ENCODE measurements around the gene EIF4EBP2. TPM values are rescaled to one million over a fixed set of nuclear protein-coding genes. Genes with fewer than 3 reads are reported as not detected.
A peak's percentile ranks its signal among the peaks of the same experiment; 100 is the strongest.

The EIF4EBP2 gene
- total RNA-seq, 1 experiment from 2014 or later: 26.1 TPM

- DNase-seq (ENCODE audit: low read depth): peak; percentile 9
Measured at GRCh38 chr10:70432101-70432500, 28.2 kb downstream of the EIF4EBP2 start.

- no peak for DNase-seq (ENCODE audit: low read depth)
Measured at GRCh38 chr10:70432561-70433263, 28.8 kb downstream of the EIF4EBP2 start.

DNA sequence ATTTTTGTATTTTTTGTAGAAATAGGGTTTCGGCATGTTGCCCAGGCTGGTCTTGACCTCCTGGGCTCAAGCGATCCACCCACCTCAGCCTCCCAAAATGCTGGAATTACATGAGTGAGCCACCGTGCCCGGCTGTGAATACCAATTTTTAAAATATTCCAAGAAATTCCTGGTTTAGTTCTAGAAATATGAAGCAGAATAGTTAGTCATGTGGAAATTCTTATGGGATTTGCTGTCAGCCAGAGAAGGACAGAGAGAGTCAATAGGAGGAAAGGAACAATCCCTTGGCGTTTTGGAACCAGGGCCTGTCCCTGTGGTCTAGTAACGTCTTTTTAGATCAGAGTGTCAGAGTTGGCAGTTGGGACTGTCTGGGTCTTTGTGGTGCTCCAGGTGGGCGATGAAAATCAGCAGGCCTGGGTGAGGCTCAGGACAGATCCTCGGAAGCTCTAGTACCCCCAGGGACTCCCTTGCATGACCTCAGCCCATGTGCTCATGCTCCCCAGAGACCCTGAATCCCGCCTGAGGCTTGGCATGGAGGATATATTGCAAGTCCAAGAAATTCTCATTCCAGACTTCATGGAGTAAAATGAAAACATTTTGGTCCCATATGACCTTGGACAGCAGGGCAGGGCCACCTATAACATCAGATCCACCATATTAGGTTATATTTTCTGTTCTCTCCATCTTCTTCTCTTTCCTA lies 29.8 kb downstream of the EIF4EBP2 start:
- DNase-seq (ENCODE audit: low read depth): no peak

DNA sequence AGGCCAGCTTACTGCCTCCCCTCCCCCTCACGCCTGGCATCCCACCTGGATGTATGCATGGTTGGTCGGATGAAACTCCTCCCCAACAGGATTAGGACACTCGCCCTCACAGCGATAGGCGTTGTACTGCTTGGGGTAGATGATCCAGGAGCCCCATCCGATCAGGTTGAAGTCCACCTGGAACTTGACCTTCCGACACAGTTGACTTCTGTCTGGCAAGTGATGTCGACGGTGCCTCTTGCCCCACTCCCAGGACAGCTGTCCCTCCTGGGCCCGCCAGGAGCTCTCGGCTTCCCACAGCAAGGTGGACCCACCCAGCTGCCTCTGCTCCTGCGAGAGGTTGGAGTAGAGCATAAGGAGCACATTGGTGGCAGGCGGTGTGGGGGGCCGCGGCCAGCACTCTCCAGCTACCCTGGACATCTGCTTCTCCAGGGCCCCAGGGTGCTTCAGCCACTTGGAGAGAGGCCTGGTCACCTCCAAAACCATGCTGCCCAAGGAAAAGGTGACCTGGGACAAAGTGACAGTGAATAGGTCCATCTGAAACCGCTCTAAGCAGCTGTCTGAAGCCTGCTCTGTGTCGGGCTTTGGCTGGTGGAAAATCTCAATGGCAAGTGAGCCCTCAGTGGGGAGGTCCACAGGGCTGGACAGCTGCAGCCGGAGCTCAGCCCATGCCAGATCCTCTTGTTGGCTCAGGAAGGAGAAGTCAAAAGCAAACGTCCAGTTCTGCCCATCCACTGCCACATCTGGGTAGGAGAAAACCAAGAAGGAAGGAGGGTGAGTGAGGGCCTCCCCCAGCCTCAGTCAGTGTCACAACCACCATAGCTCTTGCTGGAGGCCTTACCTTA lies 31.5 kb downstream of the EIF4EBP2 start:
- no peak for DNase-seq (ENCODE audit: low read depth)

DNA sequence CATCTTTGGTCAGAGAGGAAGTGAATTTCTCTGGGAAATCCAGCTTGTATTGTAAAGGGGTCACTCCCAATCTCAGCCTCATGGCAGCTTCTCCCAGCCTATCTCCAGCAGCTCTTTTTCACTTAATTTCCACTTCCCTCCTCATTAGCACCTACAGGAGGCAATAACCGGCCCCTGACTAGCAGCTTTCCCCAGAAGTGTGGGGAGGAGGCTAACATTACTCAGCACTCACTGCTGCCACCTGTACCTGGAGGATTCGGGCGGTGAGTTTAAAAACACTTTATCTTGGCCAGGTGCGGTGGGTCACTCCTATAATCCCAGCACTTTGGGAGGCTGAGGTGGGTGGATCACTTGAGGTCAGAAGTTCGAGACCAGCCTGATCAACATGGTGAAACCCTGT lies 33.8 kb downstream of the EIF4EBP2 start:
- no peak for DNase-seq (ENCODE audit: low read depth)

- DNase-seq (ENCODE audit: low read depth): no peak
Measured at GRCh38 chr10:70440296-70441160, 36.6 kb downstream of the EIF4EBP2 start.

- no peak for DNase-seq (ENCODE audit: low read depth)
Measured at GRCh38 chr10:70441161-70441894, 37.4 kb downstream of the EIF4EBP2 start, which contains the start of gene NODAL. TSS of gene NODAL (minus strand) at chr10:70441681. CDS start at chr10:70441667, 14 bp downstream.

- DNase-seq (ENCODE audit: low read depth): no peak
Measured at GRCh38 chr10:70441895-70442309, 38.0 kb downstream of the EIF4EBP2 start.

GRCh38 chr10:70442332-70442988 lies 38.5 kb downstream of the EIF4EBP2 start:
- DNase-seq (ENCODE audit: low read depth): no peak

GRCh38 chr10:70444744-70445143 lies 40.8 kb downstream of the EIF4EBP2 start:
- DNase-seq (ENCODE audit: low read depth): no peak

DNA sequence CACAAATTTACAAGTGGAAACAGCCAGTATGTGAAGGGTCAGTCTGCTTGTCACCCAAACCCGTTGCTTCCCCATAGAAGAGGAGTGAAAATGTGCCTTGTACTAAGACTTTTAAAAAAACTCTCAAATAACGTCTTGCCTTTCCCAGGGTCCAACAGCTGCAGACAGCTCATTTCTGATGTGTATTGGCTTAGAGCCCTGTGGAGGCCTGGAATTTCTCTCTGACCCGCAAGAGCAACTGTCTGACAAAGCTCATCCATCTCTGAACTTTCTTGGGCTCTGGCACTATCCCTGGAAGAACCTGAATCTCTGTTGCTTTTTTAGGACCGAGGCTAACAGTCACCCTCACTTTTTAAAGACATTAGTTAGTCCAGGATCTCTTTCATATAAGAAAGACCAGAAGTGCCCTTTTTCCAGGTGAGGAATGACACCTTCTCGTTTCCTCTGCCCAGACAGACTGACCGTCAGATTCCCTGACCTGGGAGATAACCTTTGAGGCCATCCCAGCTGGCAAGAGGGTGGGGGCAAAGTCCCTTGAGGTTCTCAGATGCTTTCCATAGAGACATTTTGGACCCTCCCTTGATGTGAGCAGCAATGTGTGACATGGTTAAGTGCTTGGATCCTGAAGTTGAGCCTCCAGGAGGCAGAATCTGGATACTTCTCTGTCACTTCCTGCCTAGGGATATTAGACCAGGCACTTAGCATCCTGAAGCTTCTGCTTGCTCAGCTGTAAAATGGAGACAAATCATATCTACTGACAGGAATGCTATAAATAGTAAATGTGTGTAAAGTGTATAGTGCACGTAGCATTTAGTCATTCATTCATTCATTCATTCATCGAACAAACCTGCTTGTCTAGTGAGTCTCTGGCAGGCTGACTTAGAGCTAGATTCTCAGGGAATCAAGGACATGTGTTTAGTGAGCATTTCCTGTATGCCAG lies 42.0 kb downstream of the EIF4EBP2 start:
- no peak for DNase-seq (ENCODE audit: low read depth)

DNA sequence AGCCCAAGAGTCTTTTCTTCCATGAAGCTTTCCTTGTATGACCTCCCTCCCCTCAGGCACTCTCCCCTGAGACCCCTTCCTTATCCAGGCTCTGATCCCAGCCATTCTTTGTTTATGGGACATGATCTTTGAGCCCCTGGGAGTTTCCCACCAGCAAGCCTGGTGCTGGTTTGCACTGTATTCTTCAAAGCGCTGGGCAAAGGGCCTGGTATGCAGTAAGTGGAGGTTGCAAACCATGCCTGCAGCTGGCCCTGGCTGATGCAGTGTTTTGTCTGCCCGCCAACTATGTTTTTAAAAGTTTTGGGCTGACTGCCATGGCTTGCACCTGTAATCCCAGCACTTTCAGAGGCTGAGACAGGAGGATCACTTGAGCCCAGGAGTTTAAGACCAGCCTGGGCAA lies 44.3 kb downstream of the EIF4EBP2 start:
- no peak for DNase-seq (ENCODE audit: low read depth)

DNA sequence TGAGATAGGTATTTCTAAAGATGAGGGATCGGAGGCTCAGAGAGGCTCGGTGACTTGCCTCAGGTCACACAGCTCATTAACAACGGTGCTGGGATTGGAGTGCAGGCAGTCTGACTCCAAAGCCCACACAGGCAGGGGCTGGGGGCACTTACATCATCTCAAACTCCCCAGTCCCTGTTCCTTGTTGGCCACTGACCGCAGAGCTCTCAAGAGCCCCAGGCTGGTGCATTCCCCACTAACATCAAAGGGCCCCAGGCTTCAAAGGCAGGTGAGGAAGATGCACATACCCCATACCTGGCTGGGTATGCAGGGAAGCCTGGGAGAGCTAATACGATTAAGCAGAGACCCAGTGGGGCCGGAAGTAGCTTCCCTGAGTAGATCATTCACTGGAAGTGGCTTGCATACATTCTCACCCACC lies 51.3 kb downstream of the EIF4EBP2 start:
- no peak for DNase-seq (ENCODE audit: low read depth)

DNA sequence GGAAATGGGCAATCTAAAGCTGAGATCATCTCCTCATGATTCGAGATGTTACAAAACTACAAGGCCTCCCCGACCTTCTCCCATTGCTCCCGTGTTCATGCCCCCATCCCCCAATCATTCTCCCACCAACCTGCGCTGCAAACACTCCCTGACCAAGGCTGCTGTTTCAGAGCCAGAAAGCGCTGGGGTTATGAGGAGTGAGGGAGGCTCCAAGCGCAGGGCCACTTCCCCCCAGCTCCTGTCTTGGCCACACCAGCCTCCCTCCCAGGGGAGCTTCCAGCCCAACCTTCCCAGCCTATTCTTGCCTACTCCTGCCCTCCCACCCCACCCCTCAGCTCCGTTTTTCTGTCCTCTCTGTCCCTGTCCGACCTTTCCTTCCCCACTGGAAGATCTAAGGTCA lies 52.2 kb downstream of the EIF4EBP2 start:
- no peak for DNase-seq (ENCODE audit: low read depth)

DNA sequence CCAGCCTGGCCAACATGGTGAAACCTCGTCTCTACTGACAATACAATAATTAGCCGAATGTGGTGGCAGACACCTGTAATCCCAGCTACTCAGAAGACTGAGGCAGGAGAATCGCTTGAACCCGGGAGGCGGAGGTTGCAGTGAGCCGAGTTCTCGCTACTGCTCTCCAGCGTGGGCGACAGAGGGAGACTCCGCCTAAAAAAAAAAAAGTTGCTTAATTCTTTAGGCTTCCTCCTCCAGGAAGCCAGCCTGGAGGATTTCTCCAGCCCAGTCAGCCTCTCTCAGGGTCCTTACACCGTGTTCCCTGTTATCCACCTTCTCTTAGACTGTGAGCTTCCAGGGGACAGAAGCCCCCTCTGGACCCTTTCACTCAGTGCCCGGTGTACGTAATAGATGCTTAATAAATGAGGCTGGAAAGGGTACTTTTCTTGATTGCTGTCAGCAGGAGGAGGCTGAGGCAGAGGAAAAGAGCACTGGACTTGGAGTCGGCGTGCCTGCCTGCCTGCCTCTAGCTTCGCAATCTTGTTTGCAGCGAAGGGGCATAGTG lies 53.9 kb downstream of the EIF4EBP2 start:
- no peak for DNase-seq (ENCODE audit: low read depth)

GRCh38 chr10:70458329-70459060 lies 54.5 kb downstream of the EIF4EBP2 start:
- peak; percentile 73 for DNase-seq (ENCODE audit: low read depth)

DNA sequence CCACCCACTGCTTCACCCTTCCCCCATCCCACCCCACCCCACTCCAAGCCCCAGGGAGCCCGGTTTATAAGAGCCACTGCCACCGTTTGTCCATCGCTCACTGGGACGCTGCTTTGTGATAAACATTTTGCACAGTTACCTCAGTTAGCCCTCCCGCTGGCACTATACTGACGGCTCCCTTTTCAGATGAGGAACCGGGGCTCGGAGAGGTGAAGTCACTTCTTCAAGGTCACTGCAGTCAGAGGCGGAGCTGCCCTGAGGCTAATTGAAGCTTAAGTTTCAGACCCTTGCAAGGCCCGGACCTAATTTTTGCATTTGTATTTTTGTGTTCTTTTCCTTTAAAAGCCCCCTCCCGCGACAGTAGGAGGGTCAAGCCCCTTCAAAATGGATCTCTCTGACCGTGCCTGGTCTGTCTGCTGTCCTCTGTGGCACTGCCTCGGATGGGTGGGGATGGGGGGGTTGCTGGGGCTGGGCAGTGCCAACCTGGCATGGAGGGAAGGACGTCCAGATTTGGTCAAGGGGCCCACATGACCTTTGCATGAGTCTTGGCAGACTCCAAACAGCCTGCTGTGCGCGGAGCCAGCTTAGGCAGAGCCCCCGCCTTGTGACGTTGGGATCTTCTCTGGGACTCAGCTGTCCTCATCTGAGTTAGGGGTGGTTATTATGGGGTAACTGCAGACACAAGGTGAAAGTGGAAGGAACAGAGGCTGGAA lies 55.3 kb downstream of the EIF4EBP2 start:
- DNase-seq (ENCODE audit: low read depth): no peak

All from RPMI7951 (cell line).